Measurements from ENCODE around the gene POU2F1. TPM values are rescaled to one million over a fixed set of nuclear protein-coding genes. Genes with fewer than 3 reads are reported as not detected.

POU2F1 gene
- total and polyA plus RNA-seq, 8 donors, result 1.2 to 36.2 (median 7.7) TPM

GRCh38 chr1:167322483-167322882 is 101.8 kb downstream of the POU2F1 start:
- Histone ChIP-seq H3K27me3 (no peaks in the 10 kb centered on the region), H3K36me3 (peaks cover 4 to 68% (median 10%) of the 10 kb centered on the region in 4 donors), H3K4me3 (no peak overlapping the region), H3K27ac (no peak overlapping the region), H3K9me3 (peaks cover 21 to 72% (median 54%) of the 10 kb centered on the region in 4 donors), H3K4me1 (no peaks in the 10 kb centered on the region)
- DNase-seq, result no peak
- TF ChIP-seq CTCF (IDR thresholded peaks at IDR 0.05) (no peak), EP300 (IDR thresholded peaks at IDR 0.05) (no peak), POLR2A (IDR thresholded peaks at IDR 0.05) (no peak), POLR2AphosphoS5 (IDR thresholded peaks at IDR 0.05) (no peak)
- intact Hi-C loops (cut with DNase I; ENCODE audit: low total_unique reads), result no loop called here
- WGBS, 5 donors, result 97 to 98% (median 98%) methylated on average over 8 of the region's 8 CpGs

- no peak overlapping the region for H3K27ac ChIP-seq
- no peak overlapping the region for H3K4me3 ChIP-seq
- no peak for DNase-seq
- H3K27me3 ChIP-seq, result no peaks in the 10 kb centered on the region
- peaks cover 21 to 46% (median 40%) of the 10 kb centered on the region in 4 donors for H3K9me3 ChIP-seq
- TF ChIP-seq POLR2A (IDR thresholded peaks at IDR 0.05) (no peak), CTCF (IDR thresholded peaks at IDR 0.05) (no peak), EP300 (IDR thresholded peaks at IDR 0.05) (no peak), POLR2AphosphoS5 (IDR thresholded peaks at IDR 0.05) (no peak)
- intact Hi-C loops (cut with DNase I; ENCODE audit: low total_unique reads), result no loop called here
- whole genome bisulfite sequencing, 5 donors, result 92 to 100% (median 100%) methylated on average over 1 of the region's 1 CpG
- H3K36me3 ChIP-seq, result peaks cover 4 to 48% (median 10%) of the 10 kb centered on the region in 4 donors
- peaks cover 0 to 5% (median under 1%) of the 10 kb centered on the region in 4 donors for H3K4me1 ChIP-seq
Observed at GRCh38 chr1:167325151-167325550, 104.5 kb downstream of the POU2F1 start.

GRCh38 chr1:167328306-167328815 is 107.7 kb downstream of the POU2F1 start:
- Histone ChIP-seq H3K9me3 (peaks cover 4 to 14% (median 9%) of the 10 kb centered on the region in 4 donors), H3K4me1 (peaks cover 0 to 31% (median 6%) of the 10 kb centered on the region in 4 donors), H3K36me3 (peaks cover 3 to 27% (median 9%) of the 10 kb centered on the region in 4 donors), H3K27me3 (no peaks in the 10 kb centered on the region), H3K4me3 (no peak overlapping the region), H3K27ac (no peak overlapping the region)
- TF ChIP-seq POLR2AphosphoS5 (IDR thresholded peaks at IDR 0.05) (no peak), POLR2A (IDR thresholded peaks at IDR 0.05) (no peak), CTCF (IDR thresholded peaks at IDR 0.05) (no peak), EP300 (IDR thresholded peaks at IDR 0.05) (no peak)
- 58 to 70% (median 66%) methylated on average over 4 of the region's 4 CpGs for WGBS, 5 donors
- intact Hi-C loops (cut with DNase I; ENCODE audit: low total_unique reads), result no loop called here
- no peak for DNase-seq

- TF ChIP-seq CTCF (IDR thresholded peaks at IDR 0.05) (no peak), POLR2AphosphoS5 (IDR thresholded peaks at IDR 0.05) (no peak), POLR2A (IDR thresholded peaks at IDR 0.05) (no peak), EP300 (IDR thresholded peaks at IDR 0.05) (no peak)
- peaks cover 0 to 34% (median 6%) of the 10 kb centered on the region in 4 donors for H3K4me1 ChIP-seq
- intact Hi-C loops (cut with DNase I; ENCODE audit: low total_unique reads), result no loop called here
- peaks cover 0 to 8% (median 4%) of the 10 kb centered on the region in 4 donors for H3K9me3 ChIP-seq
- no peak overlapping the region for H3K4me3 ChIP-seq
- peaks cover 0 to 26% (median 4%) of the 10 kb centered on the region in 4 donors for H3K36me3 ChIP-seq
- WGBS, 5 donors, result 74 to 82% (median 78%) methylated on average over 8 of the region's 8 CpGs
- H3K27ac ChIP-seq, result no peak overlapping the region
- DNase-seq, result peak in 1 of 2 donors; percentile 52
- no peaks in the 10 kb centered on the region for H3K27me3 ChIP-seq
Observed at GRCh38 chr1:167328816-167329483, 108.3 kb downstream of the POU2F1 start.

All from stomach (tissue), 9 donors.